GM20431 (cell line): ENCODE measurements around the gene GIPC2.
"Not testable (repeated sequence)": the region's sequence is repeated elsewhere in the genome, so short reads cannot be mapped to it uniquely, and the experiment has no call there.

Source experiments
- in situ Hi-C: fragments of 300-500 bp; cut with MseI, MboI; formaldehyde crosslinking; loops from one replicate; pipeline ENCODE4 v1.15.0; 2020; ENCODE audit warnings: low sequenced_read_pairs; ENCODE audit not compliant: unreplicated experiment

Gene GIPC2

GRCh38 chr1:78091215-78091813, 45.5 kb downstream of the GIPC2 start:
- in situ Hi-C loops: no loop called here

- in situ Hi-C loops: no loop called here
These were observed 46.1 kb downstream of the GIPC2 start for GRCh38 chr1:78091886-78092285.

DNA sequence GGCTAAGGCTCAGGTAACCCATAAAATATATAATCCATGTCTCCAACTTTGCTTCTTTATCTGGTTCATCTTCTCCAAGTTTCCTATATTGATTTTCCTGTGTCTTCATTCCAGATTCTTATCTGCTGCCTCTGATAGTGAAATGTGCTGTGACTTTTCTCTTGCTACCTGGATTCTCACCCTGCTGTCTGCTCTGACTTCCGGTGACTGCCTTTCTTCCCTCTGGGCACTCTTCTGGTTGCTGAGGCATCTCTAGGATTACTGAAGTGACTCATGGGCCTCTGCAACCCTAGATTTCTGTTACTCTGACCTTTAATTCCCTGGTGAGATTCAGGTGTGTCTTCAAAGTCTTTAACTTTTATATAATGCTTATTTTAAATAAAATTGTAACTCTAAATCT, 46.9 kb downstream of the GIPC2 start:
- in situ Hi-C loops: no loop called here

DNA sequence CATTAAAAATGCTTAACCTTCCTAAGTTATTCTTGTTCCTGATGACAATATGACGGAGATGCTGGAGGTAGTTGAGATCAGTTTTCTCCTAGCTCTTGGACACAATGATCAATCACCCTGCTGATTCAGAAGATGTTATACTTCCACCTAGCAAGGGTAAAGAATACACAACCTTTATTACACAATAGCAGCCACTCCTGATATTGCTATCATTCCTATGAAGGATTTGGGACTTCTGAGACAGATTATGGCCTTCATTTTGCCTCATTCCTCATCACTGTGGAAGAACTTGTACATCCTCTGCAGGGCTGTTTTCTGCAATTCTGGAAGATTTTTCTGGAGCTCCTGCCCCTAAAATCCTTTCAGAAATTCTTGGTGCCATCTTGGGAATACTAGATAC, 47.8 kb downstream of the GIPC2 start:
- in situ Hi-C loops: no loop called here

DNA sequence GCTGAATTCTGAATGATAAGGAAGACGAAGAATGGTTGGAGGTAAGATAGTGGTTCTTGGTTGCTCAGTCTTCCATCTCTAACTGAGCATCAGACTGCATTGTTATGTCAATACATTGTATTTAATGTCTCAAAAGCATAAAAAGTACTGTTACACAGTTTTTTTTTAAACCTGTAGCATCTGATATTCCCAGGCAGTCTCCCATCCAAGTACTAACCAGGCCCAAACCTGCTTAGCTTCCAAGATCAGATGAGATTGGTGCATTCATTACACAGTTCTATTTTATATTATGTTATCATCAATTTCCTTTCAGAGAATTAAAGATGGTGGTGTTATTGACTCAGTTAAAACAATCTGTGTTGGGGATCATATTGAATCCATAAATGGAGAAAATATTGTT, 48.9 kb downstream of the GIPC2 start:
- in situ Hi-C loops: no loop called here

GRCh38 chr1:78095593-78095992, 49.8 kb downstream of the GIPC2 start:
- in situ Hi-C loops: no loop called here

DNA sequence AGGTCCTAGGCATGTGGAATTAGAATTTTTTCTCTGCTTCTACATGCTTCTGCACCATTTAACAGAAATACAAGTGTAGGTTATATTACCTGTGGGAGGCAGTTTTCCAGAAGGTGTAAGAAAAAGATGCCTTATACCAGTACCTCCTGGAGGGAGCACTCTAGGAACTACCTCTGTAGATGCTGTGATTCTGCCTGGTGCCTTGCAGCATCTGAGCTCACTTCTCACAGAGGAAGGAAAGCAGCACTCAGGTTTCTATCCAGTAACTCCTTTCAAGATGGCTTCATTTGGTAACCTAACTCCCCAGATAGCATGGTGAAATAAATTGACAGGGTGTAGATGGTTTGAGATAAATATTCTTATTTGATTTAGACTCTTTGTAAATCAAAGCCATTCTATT, 50.3 kb downstream of the GIPC2 start:
- in situ Hi-C loops: no loop called here

GRCh38 chr1:78096976-78097375, 51.2 kb downstream of the GIPC2 start:
- in situ Hi-C loops: no loop called here

- in situ Hi-C loops: no loop called here
These were observed 55.3 kb downstream of the GIPC2 start for GRCh38 chr1:78101051-78101450.

DNA sequence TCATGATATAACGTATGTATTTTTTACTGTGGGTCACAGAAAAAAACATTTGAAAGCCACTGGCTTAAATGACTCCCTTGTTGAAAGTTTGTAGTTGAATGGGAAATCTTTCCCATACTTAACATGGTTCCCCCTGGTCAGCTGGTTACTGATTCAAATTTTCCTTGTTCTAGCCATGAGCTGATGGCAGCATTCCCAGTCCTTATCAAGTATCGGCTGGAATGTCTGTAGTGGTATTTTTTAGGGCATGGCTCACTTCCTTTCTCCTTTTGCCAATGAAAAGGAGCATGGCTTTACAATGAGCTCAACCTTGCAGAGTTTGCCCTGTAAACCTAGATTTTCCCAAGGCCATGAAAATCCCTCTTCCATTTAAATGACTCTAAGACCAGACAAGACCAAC, 55.7 kb downstream of the GIPC2 start:
- in situ Hi-C loops: no loop called here

DNA sequence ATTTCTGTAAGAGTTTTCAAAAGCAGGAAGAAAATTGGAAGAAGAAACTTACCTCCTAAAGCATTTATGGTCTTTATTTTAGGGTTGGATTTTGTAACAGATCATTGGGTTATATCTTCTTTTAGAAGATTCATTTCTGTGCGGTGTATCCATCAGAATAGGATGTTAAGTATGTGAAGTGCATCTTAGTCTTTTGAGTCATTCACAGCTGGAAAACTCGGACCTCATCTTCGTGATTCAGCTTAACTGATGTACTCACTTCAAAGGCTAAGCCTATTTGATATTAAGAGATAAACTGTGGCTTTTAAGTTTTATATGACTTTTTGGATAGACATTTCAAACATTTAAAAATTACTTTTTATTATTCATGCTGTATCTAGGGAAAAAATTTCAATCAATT, 56.3 kb downstream of the GIPC2 start:
- in situ Hi-C loops: no loop called here

- in situ Hi-C loops: no loop called here
These were observed 57.1 kb downstream of the GIPC2 start for GRCh38 chr1:78102916-78103315.

- in situ Hi-C loops: no loop called here
These were observed 58.6 kb downstream of the GIPC2 start for GRCh38 chr1:78104322-78104721.

DNA sequence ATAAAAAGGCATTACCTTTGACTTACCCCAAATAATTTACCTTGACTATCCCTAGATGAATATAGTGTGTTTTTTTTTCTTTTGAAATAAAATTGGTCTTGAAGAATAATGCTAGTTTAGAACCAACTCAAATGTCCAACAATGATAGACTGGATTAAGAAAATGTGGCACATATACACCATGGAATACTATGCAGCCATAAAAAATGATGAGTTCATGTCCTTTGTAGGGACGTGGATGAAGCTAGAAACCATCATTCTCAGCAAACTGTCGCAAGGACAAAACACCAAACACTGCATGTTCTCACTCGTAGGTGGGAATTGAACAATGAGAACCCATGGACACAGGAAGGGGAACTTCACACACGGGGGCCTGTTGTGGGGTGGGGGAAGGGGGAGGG, 63.9 kb downstream of the GIPC2 start:
- in situ Hi-C loops: not testable (repeated sequence)

DNA sequence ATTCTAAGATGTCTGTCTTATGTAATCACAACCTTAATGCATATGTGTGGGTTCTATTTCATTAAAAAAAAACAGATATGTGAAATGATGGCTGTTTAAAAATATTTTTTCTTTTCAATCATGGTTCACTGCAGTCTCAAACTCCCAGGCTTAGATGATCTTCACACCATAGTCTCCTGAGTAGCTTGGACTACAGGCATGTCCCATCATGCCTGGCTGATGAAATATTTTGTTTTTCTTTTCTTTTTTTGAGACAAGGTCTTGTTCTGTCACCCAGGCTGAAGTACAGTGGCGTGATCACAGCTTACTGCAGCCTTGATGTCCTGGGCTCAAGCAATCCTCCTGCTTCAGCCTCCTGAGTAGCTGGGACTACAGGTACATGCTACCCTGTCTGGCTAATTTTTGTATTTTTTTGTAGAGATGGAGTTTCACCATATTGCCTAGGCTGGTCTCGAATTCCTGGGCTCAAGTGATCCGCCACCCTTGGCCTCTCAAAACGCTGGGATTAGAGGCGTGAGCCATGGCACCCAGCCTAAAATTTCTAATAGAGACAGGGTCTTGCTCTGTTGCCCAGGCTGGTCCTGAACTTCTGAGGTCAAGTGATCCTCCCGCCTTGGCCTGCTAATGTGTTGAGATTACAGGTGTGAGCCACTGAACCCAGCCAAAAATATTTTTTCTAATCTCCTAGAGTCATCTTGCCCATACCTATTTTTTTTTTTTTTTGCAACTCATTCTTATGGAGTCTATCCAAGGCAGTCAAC, 67.6 kb downstream of the GIPC2 start:
- in situ Hi-C loops: no loop called here

GRCh38 chr1:78114034-78114956, 68.5 kb downstream of the GIPC2 start:
- in situ Hi-C loops: no loop called here

DNA sequence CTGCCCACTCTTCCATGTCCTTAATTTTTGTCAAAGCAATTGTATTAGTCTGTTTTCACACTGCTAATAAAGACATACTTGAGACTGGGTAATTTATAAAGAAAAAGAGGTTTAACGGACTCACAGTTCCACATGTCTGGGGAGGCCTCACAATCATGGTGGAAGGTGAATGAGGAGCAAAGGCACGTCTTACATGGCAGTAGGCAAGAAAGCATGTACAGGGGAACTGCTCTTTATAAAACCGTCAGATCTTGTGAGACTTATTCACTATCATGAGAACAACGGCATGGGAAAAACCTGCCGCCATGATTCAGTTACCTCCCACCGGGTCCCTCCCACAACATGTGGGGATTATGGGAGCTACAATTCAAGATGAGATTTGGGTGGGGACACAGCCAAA, 74.7 kb downstream of the GIPC2 start:
- in situ Hi-C loops: not testable (repeated sequence)

DNA sequence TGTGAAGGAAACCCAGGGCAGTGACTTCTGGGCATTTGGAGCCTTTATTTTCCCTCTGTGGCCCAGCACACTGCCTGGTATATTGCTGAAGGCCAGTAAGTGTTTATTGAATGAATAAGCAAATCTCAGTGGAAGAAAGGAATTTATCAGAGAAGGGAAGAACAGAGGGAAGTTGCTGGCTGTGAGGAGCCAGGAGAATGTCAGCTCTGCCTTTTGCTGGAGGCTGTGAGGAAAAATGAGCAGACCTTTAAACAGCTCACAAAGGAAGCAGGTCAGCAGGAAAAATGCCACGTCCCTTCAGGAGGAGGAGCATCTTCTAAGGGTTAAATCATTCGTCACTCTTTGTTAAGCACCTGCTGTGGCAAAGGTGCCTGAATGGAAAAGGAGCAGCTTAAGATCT, 75.9 kb downstream of the GIPC2 start:
- in situ Hi-C loops: no loop called here

- in situ Hi-C loops: no loop called here
These were observed 76.6 kb downstream of the GIPC2 start for GRCh38 chr1:78122389-78122788.

DNA sequence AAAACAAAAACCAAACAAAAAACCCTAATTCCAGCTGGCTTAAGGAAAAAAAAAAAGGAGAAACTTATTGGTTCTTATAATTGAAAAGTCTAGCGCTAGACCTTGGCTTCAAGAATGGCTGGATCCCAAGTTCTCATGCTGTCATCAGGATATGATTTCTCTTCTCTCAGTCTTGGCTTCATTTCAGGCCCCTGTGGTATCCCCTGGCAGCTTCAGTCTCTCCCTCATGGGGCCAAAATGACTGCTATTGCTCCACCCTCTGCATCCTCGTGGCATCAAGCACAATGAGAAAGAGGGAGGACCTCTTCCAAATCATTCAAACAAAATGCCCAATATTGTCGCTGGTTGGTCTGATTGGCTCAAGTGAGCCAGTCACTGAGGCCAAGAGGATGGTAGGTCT, 80.7 kb downstream of the GIPC2 start:
- in situ Hi-C loops: no loop called here
